NCI-H226 (cell line): ENCODE measurements around the gene PCDHB15.
A peak's percentile ranks its signal among the peaks of the same experiment; 100 is the strongest.

Experiments used
- DNase-seq: peaks from one replicate; pipeline ENCODE4 v3.0.0-alpha.2; 2015

Gene PCDHB15

GRCh38 chr5:141250576-141250975, 5.4 kb downstream of the PCDHB15 start:
- DNase-seq = no peak

GRCh38 chr5:141258464-141258863, 13.3 kb downstream of the PCDHB15 start:
- DNase-seq = no peak

DNA sequence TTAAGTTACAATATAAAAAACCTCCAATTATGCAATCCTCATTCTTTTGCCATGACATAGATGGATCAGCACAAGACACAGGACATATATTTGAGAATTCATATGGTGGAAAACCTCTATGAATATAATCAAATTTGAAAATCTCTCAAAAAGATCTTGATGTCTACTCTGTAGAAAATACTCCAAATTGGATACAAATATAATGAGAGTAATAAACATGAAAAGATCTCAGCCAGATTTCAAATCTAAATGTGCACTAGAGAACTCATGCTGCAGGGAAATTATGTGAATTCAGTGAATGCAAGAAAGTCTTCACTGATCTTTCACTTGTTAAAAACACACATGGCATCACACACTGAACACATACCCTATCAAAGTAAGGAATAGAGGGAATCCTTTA, 13.8 kb downstream of the PCDHB15 start:
- DNase-seq = no peak

DNA sequence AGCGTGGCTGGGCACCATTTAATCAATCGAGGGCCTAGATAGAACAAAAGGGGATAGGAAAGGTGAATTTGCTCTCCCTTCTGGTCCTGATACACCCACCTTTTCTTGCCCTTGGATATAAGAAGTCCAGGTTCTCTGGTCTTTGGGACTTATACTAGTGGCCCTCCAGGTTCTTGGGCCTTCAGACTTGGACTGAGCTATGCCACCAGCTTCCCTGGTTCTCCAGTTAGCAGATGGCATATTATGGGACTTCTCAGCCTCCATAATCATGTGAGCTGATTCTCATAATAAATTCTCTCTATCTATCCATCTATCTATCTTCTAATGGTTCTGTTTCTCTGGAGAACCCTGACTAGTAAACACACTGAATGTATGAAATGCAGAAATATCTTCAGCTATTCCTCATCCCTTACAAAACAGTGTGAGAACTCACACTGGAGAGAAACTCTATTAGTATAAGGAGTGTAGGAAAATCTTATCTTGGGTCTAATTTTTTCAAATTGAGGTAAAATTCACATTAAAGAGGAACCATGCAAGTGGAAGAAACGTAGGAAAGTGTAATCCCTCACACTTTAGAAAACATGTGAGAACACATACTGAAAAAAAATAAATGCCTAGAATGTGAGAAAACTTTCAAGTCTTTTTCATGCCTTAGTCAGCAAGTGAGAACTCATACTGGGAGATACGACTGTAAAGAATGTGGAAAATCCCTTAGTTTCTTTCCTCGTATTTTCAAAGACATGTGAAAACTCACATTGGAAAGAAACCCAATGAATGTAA, 15.5 kb downstream of the PCDHB15 start:
- DNase-seq = peak; percentile 7

DNA sequence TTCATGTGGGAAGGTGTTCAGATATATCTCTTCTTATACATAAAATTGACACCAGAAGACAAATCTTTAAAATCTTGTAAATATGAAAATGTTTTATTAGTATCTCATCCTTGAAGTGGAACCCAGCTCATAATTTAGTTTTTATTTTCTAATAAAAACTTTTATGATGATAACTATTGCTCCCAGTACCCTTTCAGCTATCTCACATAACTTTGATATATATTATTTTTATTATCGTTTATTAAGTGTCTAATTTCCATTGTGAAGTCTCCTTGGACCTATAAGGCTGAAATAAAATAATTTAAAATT, 16.0 kb downstream of the PCDHB15 start:
- DNase-seq = no peak

- DNase-seq = no peak
These were observed 24.0 kb downstream of the PCDHB15 start for GRCh38 chr5:141269195-141269594.

GRCh38 chr5:141272906-141273305, 27.7 kb downstream of the PCDHB15 start:
- DNase-seq = no peak

DNA sequence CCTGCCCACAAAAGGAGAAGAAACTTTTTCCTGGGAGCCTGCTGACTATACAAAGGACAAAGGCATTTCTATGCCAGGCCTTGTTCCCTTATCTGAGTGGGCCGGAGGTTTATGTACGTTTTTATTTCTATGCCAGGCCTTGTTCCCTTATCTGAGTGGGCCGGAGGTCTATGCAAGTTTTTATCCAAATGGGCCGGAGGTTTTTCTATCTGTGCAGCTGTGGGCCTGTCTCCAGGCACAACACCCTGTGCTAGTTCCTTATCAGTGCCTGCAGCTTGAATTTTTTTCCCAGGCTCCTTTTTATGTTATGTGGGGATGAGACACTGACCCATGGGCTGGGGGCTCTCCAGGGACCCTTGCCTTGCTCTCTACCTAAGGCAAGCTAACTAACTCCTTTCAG, 53.2 kb downstream of the PCDHB15 start:
- DNase-seq = no peak
